Mucosa of descending colon (tissue), 3 donors: ENCODE measurements around the gene CYREN. TPM values are rescaled to one million over a fixed set of nuclear protein-coding genes. Genes with fewer than 3 reads are reported as not detected.
"Not testable (repeated sequence)": the region's sequence is repeated elsewhere in the genome, so short reads cannot be mapped to it uniquely, and the experiment has no call there.

Experiments used
- ATAC-seq: fragments of 200-7000 bp; cut with Tn5 transposase; one replicate; pipeline ENCODE4 v1.9.1; 2020; ENCODE audit warnings: mild to moderate bottlenecking, moderate library complexity
- DNase-seq, 3 donors: peaks; one replicate each; pipeline ENCODE4 v3.0.0-alpha.2; 2020
- H3K36me3 ChIP-seq: fragments of 200-600 bp; one replicate; pipeline ENCODE4 v1.8.0; 2021; ENCODE audit warnings: low read depth, mild to moderate bottlenecking
- H3K4me1 ChIP-seq: fragments of 200-600 bp; one replicate; pipeline ENCODE4 v1.8.0; 2021; ENCODE audit warnings: low read depth, mild to moderate bottlenecking
- H3K4me3 ChIP-seq: fragments of 200-600 bp; one replicate; pipeline ENCODE4 v1.8.0; 2021; ENCODE audit warnings: mild to moderate bottlenecking
- H3K9me3 ChIP-seq: fragments of 200-600 bp; one replicate; pipeline ENCODE4 v1.8.0; 2021; ENCODE audit warnings: mild to moderate bottlenecking
- intact Hi-C, 2 donors: fragments of 100-400 bp; cut with DNase I in 1 of 2; cut with micrococcal nuclease in 1 of 2; formaldehyde crosslinking; loops; one replicate each; pipeline versions ENCODE4 v1.11.0 to v1.11.1; 2022; cut with DNase I, micrococcal nuclease
- long read RNA-seq, 2 donors: library from polyadenylated mRNA; unstranded; transcript quantifications; one replicate each; pipeline ENCODE4 v2.0.0, GENCODE V29; 2019 to 2021
- total RNA-seq, 3 donors: library from RNA; stranded (reverse); fragmentation: NEBNext Ultra II Directional in 2 of 3; extraction: Animal tissue kit (Norgen Biotek cat#: 25700) in 2 of 3; gene quantifications; one replicate each; pipeline versions ENCODE4 v1.2.1 to v1.2.4, GENCODE V29; 2021 to 2023
- TF ChIP-seq, protein P1 (sequence below): fragments of 200-600 bp; IDR thresholded peaks from one replicate; pipeline ENCODE4 v1.8.0; 2022; ENCODE audit warnings: antibody characterized with exemption, mild to moderate bottlenecking
- donor health status: DM: no; HTN: no; CAD: no; lungs with moderate emphysema.
- donor health status: DM: no; HTN: no; CAD: no.
- donor health status: DM: no; HTN: yes; CAD: no.

Gene CYREN, protein sequence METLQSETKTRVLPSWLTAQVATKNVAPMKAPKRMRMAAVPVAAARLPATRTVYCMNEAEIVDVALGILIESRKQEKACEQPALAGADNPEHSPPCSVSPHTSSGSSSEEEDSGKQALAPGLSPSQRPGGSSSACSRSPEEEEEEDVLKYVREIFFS
- 10 to 100 TPM; 34.4 to 42.0 (median 41.2) TPM for total RNA-seq
- long read RNA-seq, donor 1, transcript CYREN-202 (4 exons, 1,738 nt): major isoform, 11 of 48 reads
- long read RNA-seq, donor 1, partial matches to known transcripts: 1 of 48 reads
- long read RNA-seq, donor 1, other reads (novel, unspliced or antisense): 30 of 48 reads
- long read RNA-seq, donor 2, transcript CYREN-202 (4 exons, 1,738 nt): major isoform, 7 of 33 reads
- long read RNA-seq, donor 2, partial matches to known transcripts: 0 of 33 reads
- long read RNA-seq, donor 2, other reads (novel, unspliced or antisense): 23 of 33 reads

DNA sequence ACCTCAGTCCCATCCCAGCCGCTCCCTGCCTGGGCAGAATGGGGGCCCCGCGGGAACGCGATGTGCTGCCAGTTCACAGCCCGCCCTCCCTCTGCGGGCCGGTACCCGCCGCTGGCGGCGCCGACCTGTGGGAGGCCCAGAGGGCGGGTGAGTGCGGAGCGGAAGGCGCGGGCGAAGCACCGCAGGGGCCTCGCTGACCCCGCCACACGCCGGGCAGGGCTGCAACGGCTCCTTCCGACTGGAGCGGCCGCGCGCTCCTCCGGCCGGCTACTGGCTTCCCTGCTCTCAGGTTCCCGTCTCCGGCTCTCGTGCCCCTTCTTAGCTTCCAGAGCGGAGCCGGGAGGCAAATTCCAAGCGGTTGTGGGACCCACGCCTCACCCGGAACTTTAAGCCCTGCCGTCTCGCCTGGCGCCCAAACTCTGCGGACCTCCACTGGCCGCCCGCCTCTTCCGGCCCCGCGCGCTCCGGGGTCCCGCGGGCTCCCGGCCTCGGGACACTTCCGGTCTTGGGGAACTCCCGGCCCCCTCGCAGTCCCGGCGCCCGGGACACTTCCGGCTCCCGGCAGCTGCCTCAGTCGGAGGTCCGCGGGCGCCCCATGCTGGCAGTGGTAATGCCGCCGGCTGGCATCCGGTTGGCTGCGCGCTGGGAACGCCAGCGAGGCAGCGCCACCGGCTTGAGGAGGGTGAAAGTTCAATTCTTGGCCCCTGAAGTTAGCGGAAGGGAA lies at the start of gene CYREN:
Gene CYREN, minus strand, starts transcription at position 434 of the 724 bp plus-strand sequence. CDS start 1,785 bp downstream, outside the sequence.
- TF ChIP-seq, protein P1, sequence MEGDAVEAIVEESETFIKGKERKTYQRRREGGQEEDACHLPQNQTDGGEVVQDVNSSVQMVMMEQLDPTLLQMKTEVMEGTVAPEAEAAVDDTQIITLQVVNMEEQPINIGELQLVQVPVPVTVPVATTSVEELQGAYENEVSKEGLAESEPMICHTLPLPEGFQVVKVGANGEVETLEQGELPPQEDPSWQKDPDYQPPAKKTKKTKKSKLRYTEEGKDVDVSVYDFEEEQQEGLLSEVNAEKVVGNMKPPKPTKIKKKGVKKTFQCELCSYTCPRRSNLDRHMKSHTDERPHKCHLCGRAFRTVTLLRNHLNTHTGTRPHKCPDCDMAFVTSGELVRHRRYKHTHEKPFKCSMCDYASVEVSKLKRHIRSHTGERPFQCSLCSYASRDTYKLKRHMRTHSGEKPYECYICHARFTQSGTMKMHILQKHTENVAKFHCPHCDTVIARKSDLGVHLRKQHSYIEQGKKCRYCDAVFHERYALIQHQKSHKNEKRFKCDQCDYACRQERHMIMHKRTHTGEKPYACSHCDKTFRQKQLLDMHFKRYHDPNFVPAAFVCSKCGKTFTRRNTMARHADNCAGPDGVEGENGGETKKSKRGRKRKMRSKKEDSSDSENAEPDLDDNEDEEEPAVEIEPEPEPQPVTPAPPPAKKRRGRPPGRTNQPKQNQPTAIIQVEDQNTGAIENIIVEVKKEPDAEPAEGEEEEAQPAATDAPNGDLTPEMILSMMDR: peak; percentile 68
- Histone ChIP-seq H3K36me3 (peaks cover 3% of the 10 kb centered on the region), H3K4me1 (peaks cover 16% of the 10 kb centered on the region), H3K4me3 (peak within 1 kb of the TSS; percentile 93), H3K9me3 (no peaks in the 10 kb centered on the region)
- ATAC-seq: peak; percentile 96
- peak; percentile 97 to 98 (median 98) for DNase-seq
- intact Hi-C loops: no loop called here

DNA sequence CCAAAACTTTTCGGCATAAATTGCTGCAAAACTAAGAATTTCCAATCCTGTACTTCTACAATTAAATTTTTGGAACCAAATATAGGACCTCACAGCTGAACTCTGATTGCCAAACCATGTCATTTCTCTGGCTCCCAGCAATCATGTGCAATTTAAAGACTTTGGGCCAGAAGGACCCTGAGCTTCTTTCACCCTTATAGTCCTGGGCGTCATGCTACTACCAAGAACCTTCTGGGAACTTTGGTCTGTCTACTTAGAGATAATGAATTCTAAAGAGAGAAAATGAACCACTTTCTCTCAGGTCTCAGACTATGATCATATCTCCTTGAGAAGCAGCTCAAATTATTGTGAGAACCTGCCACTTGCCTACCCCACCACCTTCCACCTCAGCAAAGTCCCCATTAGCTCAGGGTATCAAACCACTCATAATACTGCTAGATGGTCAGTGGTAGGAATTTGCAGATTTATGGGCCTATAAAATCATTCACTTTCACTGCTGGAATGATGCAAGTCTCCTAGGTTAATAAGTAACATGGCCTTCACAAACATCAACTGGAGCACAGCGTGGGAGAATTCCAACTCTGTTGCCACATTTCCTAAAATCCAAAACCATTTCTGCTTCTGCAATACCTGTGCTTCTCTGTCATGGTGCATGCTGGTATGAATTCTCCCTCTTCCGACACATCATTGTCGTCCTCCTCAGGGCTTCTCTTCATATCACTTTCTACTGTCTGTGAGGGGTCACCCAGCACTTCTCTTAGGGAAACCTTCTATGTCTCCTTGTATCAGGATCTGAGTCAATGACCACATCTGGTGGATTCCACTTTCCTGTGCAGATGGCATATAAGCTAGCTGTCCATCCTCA lies 47.4 kb upstream of the CYREN start:
- H3K4me1 ChIP-seq: peaks cover 5% of the 10 kb centered on the region
- H3K4me3 ChIP-seq: no peak overlapping the region
- intact Hi-C loops: no loop called here
- DNase-seq (peak in 1 of 3 donors; percentile 34), ATAC-seq (peak; percentile 97)
- H3K36me3 ChIP-seq: no peaks in the 10 kb centered on the region
- H3K9me3 ChIP-seq: no peaks in the 10 kb centered on the region
- TF ChIP-seq, protein P1: no peak

DNA sequence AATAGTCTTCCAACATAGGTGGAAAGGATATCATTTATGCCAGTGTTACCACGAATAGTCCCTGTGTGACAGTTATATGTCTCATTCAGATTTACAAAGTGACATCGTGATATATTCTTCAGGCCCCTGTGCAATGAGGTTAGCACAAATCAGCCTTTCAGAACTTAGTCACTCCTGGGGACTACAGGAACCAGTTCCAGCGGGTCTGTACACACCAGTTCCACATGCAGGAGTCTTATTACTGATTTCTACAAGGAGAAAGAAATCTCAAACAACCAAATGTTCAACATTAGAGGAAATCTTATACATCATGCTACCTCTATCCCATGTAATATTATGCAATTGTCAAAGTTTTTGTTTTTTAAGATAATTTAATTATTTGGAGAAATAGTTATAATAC lies 45.2 kb upstream of the CYREN start:
- Histone ChIP-seq H3K36me3 (no peaks in the 10 kb centered on the region), H3K4me3 (no peak overlapping the region), H3K4me1 (peaks cover 5% of the 10 kb centered on the region), H3K9me3 (no peaks in the 10 kb centered on the region)
- TF ChIP-seq, protein P1: no peak
- intact Hi-C loops: no loop called here
- ATAC-seq (no peak), DNase-seq (no peak)

DNA sequence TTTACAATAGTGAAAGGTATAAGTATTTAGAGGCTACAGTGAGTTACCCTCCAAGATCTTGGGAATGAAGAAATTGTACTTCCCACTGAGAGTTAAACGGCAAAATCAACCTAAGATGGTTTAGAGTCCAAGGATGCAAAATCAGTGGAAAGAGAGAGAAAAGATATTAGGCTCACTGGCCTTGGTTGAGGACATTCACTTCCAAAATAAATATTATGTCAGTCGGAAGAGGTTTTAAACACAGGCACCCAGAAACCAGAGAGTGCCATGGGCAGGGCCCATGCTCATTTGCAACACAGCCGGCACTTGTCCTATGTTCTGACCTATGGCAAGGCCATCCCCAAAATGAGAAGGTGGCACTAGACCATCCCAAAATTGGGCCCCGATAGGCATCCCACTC lies 44.7 kb upstream of the CYREN start:
- TF ChIP-seq, protein P1: no peak
- ATAC-seq (no peak), DNase-seq (no peak)
- no peak overlapping the region for H3K4me3 ChIP-seq
- intact Hi-C loops: no loop called here
- H3K9me3 ChIP-seq: no peaks in the 10 kb centered on the region
- H3K36me3 ChIP-seq: no peaks in the 10 kb centered on the region
- H3K4me1 ChIP-seq: peaks cover 5% of the 10 kb centered on the region

DNA sequence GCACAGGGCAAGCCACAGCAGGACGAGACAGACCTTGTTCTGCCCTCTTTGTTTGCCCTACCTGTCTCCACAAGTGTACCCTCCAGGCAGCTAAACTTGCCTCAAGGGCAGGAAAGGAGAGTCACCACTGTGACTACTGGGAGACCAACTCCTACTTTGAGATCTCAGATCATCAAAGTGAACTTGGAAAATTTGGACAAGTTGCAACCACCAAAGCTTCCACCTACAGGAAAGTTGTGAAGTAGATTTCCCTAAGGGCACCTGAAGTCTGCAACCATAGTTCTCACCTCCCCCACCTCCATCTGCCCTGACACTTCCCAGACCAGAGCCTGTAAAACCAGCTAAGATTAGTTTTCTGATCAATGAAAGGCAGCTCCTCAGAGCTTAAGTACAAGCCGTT lies 43.3 kb upstream of the CYREN start:
- intact Hi-C loops: no loop called here
- no peaks in the 10 kb centered on the region for H3K9me3 ChIP-seq
- no peak overlapping the region for H3K4me3 ChIP-seq
- no peaks in the 10 kb centered on the region for H3K36me3 ChIP-seq
- H3K4me1 ChIP-seq: peaks cover 5% of the 10 kb centered on the region
- ATAC-seq (no peak), DNase-seq (no peak)
- TF ChIP-seq, protein P1: no peak

DNA sequence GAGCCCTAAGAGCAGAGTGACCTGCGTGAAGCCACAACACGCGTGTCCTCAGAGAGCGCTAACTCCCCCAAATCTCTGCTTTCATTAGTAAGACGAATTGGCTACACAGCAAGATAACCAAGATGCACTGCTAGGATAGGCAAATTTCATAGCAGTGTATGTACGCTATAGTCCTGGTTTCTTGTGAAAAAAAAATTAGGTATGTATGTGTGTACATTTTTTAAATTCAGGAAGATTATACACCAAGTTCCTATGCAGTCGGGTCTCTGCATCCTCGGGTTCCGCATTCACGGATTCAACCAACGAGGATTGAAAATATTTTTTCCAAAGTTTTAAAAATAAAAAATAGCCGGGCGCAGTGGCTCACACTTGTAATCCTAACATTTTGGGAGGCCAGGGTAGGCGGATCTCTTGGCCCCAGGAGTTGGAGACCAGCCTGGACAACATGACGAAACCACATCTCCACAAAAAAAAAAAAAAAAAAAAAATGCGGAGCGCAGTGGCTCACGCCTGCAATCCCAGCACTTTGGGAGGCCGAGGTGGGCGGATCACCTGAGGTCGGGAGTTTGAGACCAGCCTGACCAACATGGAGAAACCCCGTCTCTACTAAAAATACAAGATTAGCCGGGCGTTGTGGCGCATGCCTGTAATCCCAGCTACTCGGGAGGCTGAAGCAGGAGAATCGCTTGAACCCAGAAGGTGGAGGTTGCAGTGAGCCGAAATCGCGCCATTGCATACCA lies 41.6 kb upstream of the CYREN start:
- H3K4me3 ChIP-seq: peak overlapping the region; percentile 75
- ATAC-seq: not testable (repeated sequence)

More for the DNA sequence above, 41.6 kb upstream of the CYREN start:
- H3K36me3 ChIP-seq, intact Hi-C loops, H3K4me1 ChIP-seq, H3K9me3 ChIP-seq: not testable (repeated sequence)
- DNase-seq: peak in 1 of 3 donors; percentile 38
